T47D (cell line): Measurements from ENCODE around the gene PAK1.
"Not testable (repeated sequence)": the region's sequence is repeated elsewhere in the genome, so short reads cannot be mapped to it uniquely, and the experiment has no call there.

ENCODE experiments used
- DNase-seq, 2 experiments: peaks; one replicate each; pipeline versions ENCODE4 v3.0.0 to v3.0.0-alpha.2; 2011 to 2012; ENCODE audit warnings: low read depth in 1 of 2, low spot score in 1 of 2
- JUND ChIP-seq: IDR thresholded peaks from 2 replicates; pipeline ENCODE4 v1.6.1; 2012; ENCODE audit warnings: low read depth
- in situ Hi-C: cut with HindIII; loops from 2 replicates; pipeline ENCODE4 v1.10.0; 2016; ENCODE audit warnings: low sequenced_read_pairs, low pct_unique_long_range_greater_than_20kb

The PAK1 gene

DNA sequence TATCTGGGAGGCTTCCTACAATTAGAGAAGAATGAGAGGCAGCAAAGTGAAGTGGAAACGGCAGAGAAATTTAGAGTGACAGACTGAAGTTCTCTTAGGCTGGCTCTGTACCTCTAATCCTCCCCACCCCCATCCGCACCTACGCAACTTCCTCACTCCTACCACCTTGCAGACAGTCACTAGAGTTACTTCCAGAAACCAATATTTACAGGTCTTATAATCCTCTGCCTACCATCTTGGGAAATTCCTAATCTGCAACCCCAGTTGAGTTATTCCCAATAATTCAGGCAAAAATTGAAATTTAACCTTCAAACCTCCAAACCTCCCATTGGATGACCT, 71.7 kb downstream of the PAK1 start:
- DNase-seq = no peak
- in situ Hi-C loops = no loop called here
- no peak for TF ChIP-seq JUND

DNA sequence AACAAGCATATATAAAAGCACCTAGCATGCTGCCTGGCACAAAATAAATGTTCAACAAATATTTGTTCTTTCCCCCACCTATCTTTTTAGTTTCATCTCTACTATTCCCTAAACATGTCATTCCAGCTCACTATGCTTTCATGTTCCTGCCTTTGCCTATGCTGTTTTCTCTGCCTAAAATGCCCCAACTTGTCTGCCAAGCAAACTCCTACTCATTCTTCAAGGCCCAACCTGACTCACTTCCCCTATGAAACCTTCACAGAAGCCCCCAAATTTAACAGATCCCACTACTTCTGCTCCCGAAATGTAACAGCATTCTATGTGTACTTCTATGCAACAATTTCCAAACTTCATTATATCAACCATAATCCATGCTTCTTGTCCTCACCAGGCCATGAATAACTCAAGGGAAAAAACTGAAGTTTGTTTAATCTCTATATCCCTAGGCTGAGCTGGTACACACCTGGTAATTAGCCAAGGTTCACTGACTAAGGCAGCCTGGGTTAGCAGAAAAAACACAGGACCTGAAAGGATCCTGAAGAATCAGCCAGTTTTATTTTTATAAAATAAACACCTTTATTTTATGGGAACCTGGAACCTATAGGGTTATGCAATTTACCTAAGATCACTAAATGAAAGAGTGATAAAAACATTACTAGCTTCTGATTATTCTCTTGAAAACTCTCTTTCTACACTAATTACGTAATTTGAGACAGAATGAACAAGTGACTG, 72.2 kb downstream of the PAK1 start:
- TF ChIP-seq JUND = no peak
- in situ Hi-C loops = no loop called here
- DNase-seq = peak in 1 of 2 experiments; percentile 23

DNA sequence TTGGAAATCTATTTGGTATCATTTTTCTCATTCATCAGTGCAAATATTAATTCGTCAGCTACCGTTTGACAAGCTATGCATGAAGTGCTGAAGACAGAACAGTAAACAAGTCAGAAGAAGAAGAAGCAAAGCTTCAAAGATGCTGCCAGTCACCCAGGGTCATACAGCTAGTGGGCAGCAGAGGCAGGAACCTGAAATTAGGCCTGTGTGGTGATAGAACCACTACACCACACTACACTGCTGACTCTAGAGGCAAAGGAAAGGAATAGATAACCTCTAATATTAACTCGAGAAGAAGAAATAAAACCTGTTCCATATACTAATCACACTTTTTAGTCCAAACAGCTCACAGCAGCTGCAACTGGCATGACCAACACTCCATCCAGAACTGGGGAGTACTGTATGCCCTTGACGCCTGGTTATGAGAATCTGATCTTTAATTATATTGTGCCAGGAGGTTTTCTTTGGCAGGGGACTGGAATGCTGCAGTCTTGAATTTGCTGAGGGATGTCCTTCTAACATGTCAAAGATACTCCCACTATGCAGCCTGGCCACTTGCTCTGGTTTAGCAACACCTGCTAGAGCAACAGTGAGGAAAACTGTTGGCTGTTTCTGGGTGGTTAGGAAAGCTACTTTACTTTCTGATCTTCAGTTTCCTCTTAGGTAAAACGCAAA, 73.0 kb downstream of the PAK1 start:
- TF ChIP-seq JUND = no peak
- peak in 1 of 2 experiments; percentile 56 for DNase-seq
- in situ Hi-C loops = no loop called here

DNA sequence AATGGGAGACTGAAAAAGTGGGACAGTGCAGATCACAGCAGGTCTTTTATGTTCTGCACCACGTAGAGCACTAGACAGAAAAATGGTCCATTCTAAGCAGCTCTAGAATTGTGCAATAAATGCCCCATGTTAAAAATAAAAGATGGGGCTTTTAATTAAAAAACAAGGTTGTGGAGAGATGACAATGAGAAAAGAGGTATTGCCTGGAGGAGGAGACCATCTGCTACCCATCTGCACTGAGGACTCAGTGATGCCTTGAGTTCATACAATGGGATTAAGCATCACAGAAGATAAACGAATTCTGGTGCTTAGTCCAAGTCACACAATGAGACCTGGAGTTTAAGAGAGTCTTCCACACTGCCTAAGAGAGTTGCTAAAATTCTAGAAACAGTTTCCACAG, 73.6 kb downstream of the PAK1 start:
- in situ Hi-C loops = no loop called here
- no peak for DNase-seq
- no peak for TF ChIP-seq JUND

DNA sequence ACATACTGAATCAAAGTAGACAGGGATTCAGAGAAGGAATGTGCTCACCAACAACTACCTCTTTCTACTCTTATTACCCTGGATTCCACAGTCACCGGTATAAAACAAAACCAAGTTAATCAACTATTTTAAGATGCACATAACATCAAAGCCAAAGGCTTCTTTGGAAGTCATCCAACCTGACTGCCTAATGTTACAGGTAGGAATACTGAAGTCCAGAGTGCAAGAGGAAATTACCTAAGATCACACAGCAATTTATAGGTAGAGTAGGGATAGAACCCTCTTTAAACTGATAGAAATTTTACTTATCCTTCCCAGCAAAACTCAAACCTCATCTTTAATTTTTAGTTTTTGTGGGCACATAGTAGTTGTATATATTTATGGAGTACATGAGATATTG, 76.3 kb downstream of the PAK1 start:
- no peak for DNase-seq
- in situ Hi-C loops = no loop called here
- TF ChIP-seq JUND = no peak

DNA sequence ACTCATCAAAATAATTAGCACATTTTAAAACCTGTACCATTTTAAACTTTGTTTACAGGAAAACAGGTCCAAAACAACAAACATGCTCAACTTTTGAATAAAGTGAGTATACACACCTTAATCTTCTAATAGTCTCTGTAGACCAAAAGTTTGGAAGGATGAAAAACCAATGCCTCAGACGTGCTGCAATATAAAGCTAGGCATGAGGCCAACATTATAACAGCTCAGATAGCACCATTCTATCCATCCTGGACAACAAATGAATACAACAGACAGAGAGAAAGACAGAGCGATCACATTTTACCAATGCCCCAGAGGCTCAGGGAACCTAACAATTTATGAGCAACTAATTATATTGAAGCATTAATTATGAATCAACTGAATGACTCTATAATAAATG, 77.0 kb downstream of the PAK1 start:
- TF ChIP-seq JUND = no peak
- no peak for DNase-seq
- in situ Hi-C loops = no loop called here

DNA sequence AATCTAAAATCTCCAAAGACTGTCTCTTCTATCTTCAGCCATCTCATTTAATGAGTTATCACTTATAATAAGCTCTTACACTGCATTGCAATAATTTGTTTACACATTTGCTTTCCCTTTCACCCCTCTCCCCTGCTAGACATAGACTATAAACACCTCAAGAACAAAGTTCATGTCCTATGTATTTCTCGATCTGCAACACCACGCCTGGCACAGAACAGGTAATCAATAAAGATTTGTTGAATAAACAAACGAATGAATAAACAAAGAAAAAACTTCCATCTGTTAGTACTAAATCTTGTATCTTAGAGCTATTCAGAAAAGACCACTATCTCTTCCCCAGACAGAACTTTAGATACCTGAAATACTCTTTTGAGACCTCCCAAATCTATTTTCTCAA, 77.6 kb downstream of the PAK1 start:
- DNase-seq = no peak
- in situ Hi-C loops = no loop called here
- TF ChIP-seq JUND = no peak

DNA sequence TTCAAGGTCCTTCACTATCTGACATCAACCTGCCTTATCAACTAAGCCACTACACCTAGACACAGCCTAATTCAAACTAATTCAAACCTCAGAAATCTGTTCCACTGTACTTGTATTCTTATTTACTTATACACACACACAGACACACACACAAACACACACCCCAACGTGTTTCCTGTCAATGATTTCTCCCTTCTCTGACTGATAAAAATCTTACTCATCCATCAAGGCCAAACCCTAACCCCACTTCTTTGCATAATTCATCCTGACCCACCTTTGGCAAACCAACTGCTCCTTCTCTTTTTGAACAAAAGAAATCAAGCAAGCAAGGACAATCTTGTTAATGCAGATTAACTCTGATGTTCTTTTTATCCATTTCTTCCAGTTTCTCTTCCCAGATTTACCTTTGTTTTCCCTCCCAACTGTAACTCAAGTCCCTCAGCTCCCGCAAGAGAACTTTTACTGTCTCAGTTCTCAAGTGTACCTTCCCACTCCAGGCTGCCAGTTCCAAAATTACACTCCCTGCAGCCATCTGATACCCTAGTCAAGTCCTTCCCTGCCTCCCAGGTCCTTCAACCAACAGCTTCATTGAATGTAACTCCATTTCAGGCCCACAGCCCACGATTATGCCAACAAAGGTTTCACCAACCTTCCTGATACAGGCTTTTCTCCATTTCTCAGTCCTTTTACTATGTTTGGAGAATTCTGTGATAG, 78.3 kb downstream of the PAK1 start:
- in situ Hi-C loops = no loop called here
- DNase-seq = no peak
- TF ChIP-seq JUND = no peak

DNA sequence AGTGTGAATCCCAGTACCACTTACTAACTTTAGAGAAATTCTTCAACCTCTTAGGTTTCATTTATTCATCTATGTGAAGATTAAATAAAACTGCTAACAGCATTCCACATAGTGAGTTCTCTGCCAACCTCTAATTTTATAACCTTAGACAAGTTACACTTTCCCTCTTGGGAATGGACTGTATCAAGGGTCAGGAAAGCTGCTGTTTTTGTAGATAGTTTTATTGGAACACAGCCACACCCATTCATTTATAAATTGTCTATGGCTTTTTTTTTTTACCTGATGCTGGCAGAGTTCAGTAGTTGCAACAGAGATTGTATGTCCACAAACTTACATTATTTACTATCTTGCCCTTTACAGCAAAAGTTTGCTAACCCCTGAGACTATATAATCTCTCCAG, 81.1 kb downstream of the PAK1 start:
- in situ Hi-C loops = no loop called here
- TF ChIP-seq JUND = no peak
- DNase-seq = no peak

DNA sequence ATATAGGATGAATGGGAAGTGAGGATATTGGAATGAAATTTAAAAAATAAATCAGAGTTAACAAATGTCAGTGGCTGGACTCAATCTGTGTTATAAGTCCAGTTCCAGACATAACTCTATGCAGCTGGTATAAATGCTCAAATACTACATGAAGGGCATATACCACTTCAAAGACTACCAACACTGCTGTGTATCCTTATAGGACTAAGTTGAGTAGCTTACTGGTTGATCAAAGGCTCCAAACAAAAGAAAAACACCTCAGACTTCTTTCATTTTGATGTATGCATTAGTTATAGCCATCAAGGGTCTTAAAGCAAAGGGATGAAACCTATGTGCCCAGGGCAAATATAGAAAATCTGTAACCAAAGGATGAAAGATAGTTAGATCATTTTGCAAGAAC, 86.2 kb downstream of the PAK1 start:
- no peak for TF ChIP-seq JUND
- DNase-seq = no peak
- in situ Hi-C loops = no loop called here

DNA sequence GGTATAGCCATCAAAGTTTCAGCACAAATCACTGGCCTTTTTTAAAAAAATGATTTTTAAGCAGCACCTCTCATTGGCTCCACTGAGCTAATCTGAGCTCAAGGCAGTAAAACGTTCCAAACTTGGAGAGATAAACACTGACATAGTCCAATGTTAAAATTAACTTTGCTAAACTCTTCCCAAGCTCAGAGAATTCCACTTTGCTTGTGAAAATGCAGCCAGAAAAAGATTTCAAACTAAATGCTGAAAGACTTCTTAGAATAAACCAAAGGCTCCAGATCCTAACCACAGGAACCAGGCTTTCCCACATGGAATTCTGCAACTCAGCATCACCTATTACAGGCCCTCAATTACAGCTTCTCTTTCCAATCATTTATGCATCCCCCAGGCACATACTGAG, 87.7 kb downstream of the PAK1 start:
- no peak for TF ChIP-seq JUND
- in situ Hi-C loops = no loop called here
- DNase-seq = no peak

DNA sequence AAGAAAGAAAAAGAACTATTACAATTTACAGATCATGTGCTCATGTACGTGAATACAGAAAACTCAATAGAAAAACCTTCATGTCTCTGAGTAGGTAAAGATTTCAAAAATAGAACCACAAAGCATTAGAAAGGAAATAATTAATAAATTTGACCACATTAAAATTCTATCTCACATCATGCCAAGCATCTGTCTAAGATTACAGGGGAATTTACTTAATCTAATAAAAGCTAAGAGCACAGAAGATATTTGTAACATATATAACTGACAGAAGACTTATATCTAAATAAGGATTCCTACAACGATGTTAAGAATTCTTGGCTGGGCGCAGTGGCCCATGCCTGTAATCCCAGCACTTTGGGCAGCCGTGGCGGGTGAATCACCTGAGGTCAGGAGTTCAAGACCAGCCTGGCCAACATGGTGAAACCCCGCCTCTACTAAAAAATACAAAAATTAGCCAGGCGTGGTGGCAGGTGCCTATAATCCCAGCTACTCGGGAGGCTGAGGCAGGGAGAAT, 88.6 kb downstream of the PAK1 start:
- in situ Hi-C loops, DNase-seq: not testable (repeated sequence)

DNA sequence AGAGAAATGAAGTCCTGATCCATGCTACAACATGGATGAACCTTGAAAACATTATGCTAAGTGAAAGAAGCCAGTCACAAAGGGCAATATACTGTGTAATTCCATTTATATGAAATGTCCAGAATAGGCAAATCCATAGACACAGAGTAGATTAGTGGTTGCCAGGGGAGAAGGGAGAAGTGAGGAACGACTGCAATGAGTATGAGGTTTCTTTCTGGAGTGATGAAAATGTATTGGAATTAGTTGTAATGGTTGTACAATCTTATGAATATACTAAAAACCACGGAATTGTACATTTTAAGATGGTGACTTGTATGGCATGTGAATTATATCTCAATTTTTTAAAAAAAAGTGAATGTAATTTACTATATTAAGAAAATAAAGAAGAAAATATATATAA, 89.3 kb downstream of the PAK1 start:
- TF ChIP-seq JUND = no peak
- in situ Hi-C loops = no loop called here
- DNase-seq = no peak

DNA sequence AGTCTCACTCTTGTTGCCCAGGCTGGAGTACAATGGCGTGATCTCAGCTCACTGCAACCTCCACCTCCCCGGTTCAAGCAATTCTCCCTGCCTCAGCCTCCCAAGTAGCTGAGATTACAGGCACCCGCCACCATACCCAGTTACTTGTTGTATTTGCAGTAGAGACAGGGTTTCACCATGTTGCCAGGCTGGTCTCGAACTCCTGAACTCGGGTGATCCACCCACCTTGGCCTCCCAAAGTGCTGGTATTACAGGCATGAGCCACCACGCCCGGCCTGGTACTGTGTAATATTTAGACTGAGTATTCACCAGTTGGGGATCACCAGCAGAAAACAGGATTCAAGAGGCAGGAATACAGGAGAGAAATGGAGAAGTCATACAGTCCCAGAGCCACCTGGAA, 90.5 kb downstream of the PAK1 start:
- in situ Hi-C loops, DNase-seq: not testable (repeated sequence)
